Measurements from ENCODE around the gene PRICKLE1.

DNA sequence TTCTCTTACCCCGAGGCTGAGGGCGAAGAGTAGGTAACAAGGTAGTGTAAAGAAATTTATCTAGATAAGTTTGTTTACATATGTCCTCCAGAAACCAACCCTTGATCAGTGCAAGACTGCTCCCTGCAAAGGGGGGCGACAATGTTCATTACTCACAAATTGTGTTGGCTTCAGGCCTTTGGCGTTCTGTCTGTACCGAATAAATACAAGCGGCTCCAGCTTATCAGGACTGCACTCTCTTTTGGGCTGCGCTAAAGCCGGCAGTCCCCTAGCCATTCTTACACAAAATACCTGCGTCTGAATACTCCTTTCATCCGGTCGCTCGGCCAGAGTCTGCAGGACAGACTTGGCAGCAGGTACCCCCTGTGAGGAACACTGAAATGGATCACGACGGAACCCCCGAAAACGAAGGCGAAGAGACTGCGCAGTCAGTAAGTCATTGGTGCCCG is 147.2 kb downstream of the PRICKLE1 start:
- TF ChIP-seq, protein P1, sequence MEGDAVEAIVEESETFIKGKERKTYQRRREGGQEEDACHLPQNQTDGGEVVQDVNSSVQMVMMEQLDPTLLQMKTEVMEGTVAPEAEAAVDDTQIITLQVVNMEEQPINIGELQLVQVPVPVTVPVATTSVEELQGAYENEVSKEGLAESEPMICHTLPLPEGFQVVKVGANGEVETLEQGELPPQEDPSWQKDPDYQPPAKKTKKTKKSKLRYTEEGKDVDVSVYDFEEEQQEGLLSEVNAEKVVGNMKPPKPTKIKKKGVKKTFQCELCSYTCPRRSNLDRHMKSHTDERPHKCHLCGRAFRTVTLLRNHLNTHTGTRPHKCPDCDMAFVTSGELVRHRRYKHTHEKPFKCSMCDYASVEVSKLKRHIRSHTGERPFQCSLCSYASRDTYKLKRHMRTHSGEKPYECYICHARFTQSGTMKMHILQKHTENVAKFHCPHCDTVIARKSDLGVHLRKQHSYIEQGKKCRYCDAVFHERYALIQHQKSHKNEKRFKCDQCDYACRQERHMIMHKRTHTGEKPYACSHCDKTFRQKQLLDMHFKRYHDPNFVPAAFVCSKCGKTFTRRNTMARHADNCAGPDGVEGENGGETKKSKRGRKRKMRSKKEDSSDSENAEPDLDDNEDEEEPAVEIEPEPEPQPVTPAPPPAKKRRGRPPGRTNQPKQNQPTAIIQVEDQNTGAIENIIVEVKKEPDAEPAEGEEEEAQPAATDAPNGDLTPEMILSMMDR (IDR thresholded peaks at IDR 0.05): no peak
- no peak for TF ChIP-seq POLR2A (IDR thresholded peaks at IDR 0.05)

All from testis (tissue), 2 donors.